ENCODE results near the gene SOAT1. TPM values are rescaled to one million over a fixed set of nuclear protein-coding genes. Genes with fewer than 3 reads are reported as not detected.
"Not testable (repeated sequence)": the region's sequence is repeated elsewhere in the genome, so short reads cannot be mapped to it uniquely, and the experiment has no call there.

Gene SOAT1
- total and polyA plus RNA-seq, 10 of the 15 experiments (the other 5 are each of a cell fraction or from before 2014, with no cell fraction given) = 8.6 to 68.5 (median 22.3) TPM

DNA sequence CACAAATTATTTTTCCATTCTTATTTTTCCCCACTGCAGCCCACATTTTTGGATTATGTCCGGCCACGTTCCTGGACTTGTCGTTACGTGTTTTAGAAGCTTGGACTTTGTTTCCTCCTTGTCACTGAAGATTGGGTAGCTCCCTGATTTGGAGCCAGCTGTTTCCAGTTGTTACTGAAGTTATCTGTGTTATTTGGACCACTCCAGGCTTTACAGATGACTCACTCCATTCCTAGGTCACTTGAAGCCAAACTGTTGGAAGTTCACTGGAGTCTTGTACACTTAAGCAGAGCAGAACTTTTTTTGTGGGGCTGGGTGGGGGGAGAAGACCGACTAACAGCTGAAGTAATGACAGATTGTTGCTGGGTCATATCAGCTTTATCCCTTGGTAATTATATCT is 59.9 kb downstream of the SOAT1 start:
- no peak for DNase-seq (ENCODE audit: low read depth, low spot score)
- ATAC-seq = no peak
- CTCF ChIA-PET = interaction anchor here (0.5 to 1.2 kb wide), 4 partner anchors 232 to 1057 kb away, joined by 3 read pairs; no protein-coding TSS in a partner anchor
- BruUV-seq (replicated peaks) = TSS peak; percentile 31
- in situ Hi-C loops (cut with MboI) (loop anchor here (25.0 kb wide), 1 partner anchor 591 kb away; no protein-coding TSS in a partner anchor), intact Hi-C loops (cut with micrococcal nuclease; ENCODE audit: unreplicated experiment) (no loop called here)
- Histone ChIP-seq H3K27ac (ENCODE audit: control insufficient read depth, insufficient read depth) (no peak overlapping the region), H3K4me3 (no peak overlapping the region), H4K20me1 (ENCODE audit: control insufficient read depth, insufficient read depth) (no peaks in the 10 kb centered on the region), H3K9me3 (replicated peaks; ENCODE audit: control insufficient read depth, insufficient read depth, low read length) (no peaks in the 10 kb centered on the region), H3K79me2 (ENCODE audit: control insufficient read depth, insufficient read depth, low read length) (no peaks in the 10 kb centered on the region), H3K4me1 (ENCODE audit: control insufficient read depth, insufficient read depth, low read length) (no peaks in the 10 kb centered on the region), H3K36me3 (ENCODE audit: control insufficient read depth in 2 of 2, insufficient read depth in 2 of 2, low read length in 1 of 2) (peaks cover 0 to 11% of the 10 kb centered on the region in 2 experiments; a peak in 2 of 4 replicates), H3K27me3 (replicated peaks in 1 of 2; ENCODE audit: control insufficient read depth in 2 of 2, insufficient read depth in 2 of 2, low read length in 1 of 2) (no peaks in the 10 kb centered on the region), H3K9ac (ENCODE audit: control insufficient read depth, insufficient read depth, low read length) (no peak overlapping the region), H2AFZ (ENCODE audit: control insufficient read depth, low read depth, low read length) (no peak overlapping the region), H3K4me2 (ENCODE audit: control insufficient read depth, insufficient read depth) (no peak overlapping the region)
- SMC1A ChIA-PET (ENCODE audit: uncharacterized antibody, unreplicated experiment) = interaction anchor here (0.8 to 1.5 kb wide), 2 partner anchors 54 to 60 kb away, joined by 3 read pairs; partner anchors contain the start of gene SOAT1
- no peak for TF ChIP-seq SKIL (IDR thresholded peaks at IDR 0.05; ENCODE audit: low read depth, poor library complexity, severe bottlenecking)
- TF ChIP-seq FOXK2 (IDR thresholded peaks at IDR 0.05) = no peak
- no peak for TF ChIP-seq ZBTB33 (IDR thresholded peaks at IDR 0.05)
- TF ChIP-seq NR2F1 (conservative IDR thresholded peaks at IDR 0.05) = no peak
- no peak for TF ChIP-seq ESRRA (IDR thresholded peaks at IDR 0.05; ENCODE audit: low read length)
- TF ChIP-seq IKZF2 (IDR thresholded peaks at IDR 0.05) = no peak
- TF ChIP-seq SRF (IDR thresholded peaks at IDR 0.05; ENCODE audit: low read depth in 2 of 2, low read length in 2 of 2) = no peak
- no peak for TF ChIP-seq BACH1 (IDR thresholded peaks at IDR 0.05; ENCODE audit: borderline replicate concordance)
- TF ChIP-seq RFX5 (IDR thresholded peaks at IDR 0.05; ENCODE audit: low read depth, low read length) = no peak
- TF ChIP-seq RUNX3 (IDR thresholded peaks at IDR 0.05; ENCODE audit: low read length) = no peak
- TF ChIP-seq ZBED1 (IDR thresholded peaks at IDR 0.05; ENCODE audit: borderline replicate concordance) = no peak
- TF ChIP-seq CREB1 (IDR thresholded peaks at IDR 0.05; ENCODE audit: low read depth) = no peak
- TF ChIP-seq CEBPB (IDR thresholded peaks at IDR 0.05; ENCODE audit: borderline replicate concordance in 1 of 2, low read depth in 2 of 2, low read length in 2 of 2) = no peak
- RAD21 ChIA-PET (ENCODE audit: unreplicated experiment) = interaction anchor here (0.6 kb wide), 1 partner anchor 14 kb away, joined by 3 read pairs; no protein-coding TSS in a partner anchor
- POLR2A ChIA-PET = interaction anchor here (0.5 to 0.6 kb wide), 2 partner anchors 25 to 658 kb away, joined by 4 read pairs; no protein-coding TSS in a partner anchor
- no peak for FAIRE-seq
- 97% methylated on average over 5 of the region's 5 CpGs for WGBS (ENCODE audit: insufficient coverage, insufficient replicate concordance, low lambda C conversion rate, missing lambda C conversion rate)

DNA sequence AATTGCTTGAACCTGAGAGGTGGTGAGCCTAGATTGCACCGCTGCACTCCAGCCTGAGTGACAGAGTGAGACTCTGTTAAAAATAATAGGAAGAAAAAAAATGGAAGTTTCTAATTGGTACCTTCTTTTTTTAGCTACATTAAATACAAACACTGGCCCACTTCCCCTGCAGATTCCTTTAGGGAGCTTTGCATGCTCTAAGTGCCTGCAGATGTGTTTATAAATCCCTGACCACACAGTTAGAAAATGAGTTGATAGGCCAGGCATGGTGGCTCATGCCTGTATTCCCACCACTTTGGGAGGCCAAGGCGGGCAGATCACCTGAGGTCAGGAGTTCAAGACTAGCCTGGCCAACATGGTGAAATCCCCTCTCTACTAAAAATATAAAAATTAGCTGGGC is 68.0 kb downstream of the SOAT1 start:
- H3K27ac ChIP-seq (ENCODE audit: control insufficient read depth, insufficient read depth); BruUV-seq (replicated peaks); H3K4me3 ChIP-seq; H3K4me2 ChIP-seq (ENCODE audit: control insufficient read depth, insufficient read depth); H3K4me1 ChIP-seq (ENCODE audit: control insufficient read depth, insufficient read depth, low read length); H2AFZ ChIP-seq (ENCODE audit: control insufficient read depth, low read depth, low read length); H3K27me3 ChIP-seq (replicated peaks in 1 of 2; ENCODE audit: control insufficient read depth in 2 of 2, insufficient read depth in 2 of 2, low read length in 1 of 2); H3K79me2 ChIP-seq (ENCODE audit: control insufficient read depth, insufficient read depth, low read length); DNase-seq (ENCODE audit: low read depth, low spot score); H3K9me3 ChIP-seq (replicated peaks; ENCODE audit: control insufficient read depth, insufficient read depth, low read length); RAD21 ChIA-PET (ENCODE audit: unreplicated experiment); H3K9ac ChIP-seq (ENCODE audit: control insufficient read depth, insufficient read depth, low read length); H3K36me3 ChIP-seq (ENCODE audit: control insufficient read depth in 2 of 2, insufficient read depth in 2 of 2, low read length in 1 of 2); intact Hi-C loops (cut with micrococcal nuclease; ENCODE audit: unreplicated experiment); FAIRE-seq; ATAC-seq; POLR2A ChIA-PET; H4K20me1 ChIP-seq (ENCODE audit: control insufficient read depth, insufficient read depth): not testable (repeated sequence)
- in situ Hi-C loops (cut with MboI) = loop anchor here (25.0 kb wide), 1 partner anchor 599 kb away; no protein-coding TSS in a partner anchor
- CTCF ChIA-PET = interaction anchor here (1.7 kb wide), 1 partner anchor 241 kb away, joined by 6 read pairs; no protein-coding TSS in a partner anchor
- WGBS (ENCODE audit: insufficient coverage, insufficient replicate concordance, low lambda C conversion rate, missing lambda C conversion rate) = 100% methylated on average over 2 of the region's 2 CpGs
- SMC1A ChIA-PET (ENCODE audit: uncharacterized antibody, unreplicated experiment) = interaction anchor here (1.1 kb wide), 1 partner anchor 14 kb away, joined by 3 read pairs; no protein-coding TSS in a partner anchor
